ENCODE data around the gene NWD2. TPM values are rescaled to one million over a fixed set of nuclear protein-coding genes. Genes with fewer than 3 reads are reported as not detected.

The NWD2 gene
- total RNA-seq, 1 donor from 2014 or later: not detected

DNA sequence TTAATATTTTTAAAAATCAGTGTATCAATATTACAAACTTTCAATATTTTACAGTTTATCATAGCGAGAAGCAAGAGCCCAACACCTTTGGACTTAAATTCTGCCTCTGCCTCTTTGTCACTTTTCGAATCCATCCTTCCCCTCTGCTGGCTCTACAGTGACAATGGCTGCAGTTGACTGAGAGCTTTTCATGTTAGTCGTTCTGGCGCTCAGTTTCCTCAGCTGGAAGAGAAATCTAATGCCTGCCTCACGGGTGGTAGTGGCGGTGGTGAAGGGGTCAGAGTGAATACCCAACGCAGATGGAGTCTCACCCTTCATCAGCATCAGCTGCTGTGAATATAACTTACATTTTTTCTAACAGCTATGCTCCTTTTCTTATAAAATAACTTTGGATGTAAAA lies 144.8 kb downstream of the NWD2 start:
- TF ChIP-seq, protein P1, sequence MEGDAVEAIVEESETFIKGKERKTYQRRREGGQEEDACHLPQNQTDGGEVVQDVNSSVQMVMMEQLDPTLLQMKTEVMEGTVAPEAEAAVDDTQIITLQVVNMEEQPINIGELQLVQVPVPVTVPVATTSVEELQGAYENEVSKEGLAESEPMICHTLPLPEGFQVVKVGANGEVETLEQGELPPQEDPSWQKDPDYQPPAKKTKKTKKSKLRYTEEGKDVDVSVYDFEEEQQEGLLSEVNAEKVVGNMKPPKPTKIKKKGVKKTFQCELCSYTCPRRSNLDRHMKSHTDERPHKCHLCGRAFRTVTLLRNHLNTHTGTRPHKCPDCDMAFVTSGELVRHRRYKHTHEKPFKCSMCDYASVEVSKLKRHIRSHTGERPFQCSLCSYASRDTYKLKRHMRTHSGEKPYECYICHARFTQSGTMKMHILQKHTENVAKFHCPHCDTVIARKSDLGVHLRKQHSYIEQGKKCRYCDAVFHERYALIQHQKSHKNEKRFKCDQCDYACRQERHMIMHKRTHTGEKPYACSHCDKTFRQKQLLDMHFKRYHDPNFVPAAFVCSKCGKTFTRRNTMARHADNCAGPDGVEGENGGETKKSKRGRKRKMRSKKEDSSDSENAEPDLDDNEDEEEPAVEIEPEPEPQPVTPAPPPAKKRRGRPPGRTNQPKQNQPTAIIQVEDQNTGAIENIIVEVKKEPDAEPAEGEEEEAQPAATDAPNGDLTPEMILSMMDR (conservative IDR thresholded peaks at IDR 0.05; ENCODE audit: low read depth, low read length): no peak
- no peak for DNase-seq (ENCODE audit: low read depth)

DNA sequence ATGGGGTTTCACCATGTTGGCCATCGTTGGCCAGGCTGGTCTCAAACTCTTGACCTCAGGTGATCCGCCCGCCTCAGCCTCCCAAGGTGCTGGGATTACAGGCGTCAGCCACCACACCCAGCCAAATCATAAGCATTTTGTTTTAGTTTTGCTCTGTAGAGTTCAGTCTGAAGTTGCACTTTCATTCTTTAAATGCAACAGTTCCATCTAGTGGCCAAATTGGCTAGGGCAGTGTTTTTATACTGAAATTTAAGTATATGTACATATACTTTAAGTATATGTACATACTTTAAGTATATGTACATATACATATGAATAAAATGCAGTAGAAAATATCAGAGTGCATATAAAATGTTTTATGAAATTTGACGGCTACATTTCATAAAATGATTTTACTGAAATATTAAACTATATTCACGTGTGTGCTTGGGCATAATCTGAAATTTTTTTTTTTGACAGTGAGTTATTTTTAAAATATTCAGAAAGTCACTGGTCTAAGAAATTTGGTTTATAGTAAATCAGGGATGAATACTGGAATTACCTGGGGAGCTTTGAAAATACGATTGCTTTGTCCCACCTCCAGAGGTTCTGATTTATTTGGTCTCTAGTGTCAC lies 145.5 kb downstream of the NWD2 start:
- TF ChIP-seq, protein P1 (conservative IDR thresholded peaks at IDR 0.05; ENCODE audit: low read depth, low read length): peak; percentile 80
- no peak overlapping the region for H3K4me3 ChIP-seq (ENCODE audit: low read depth, low read length)
- no peak for DNase-seq (ENCODE audit: low read depth)

More for the DNA sequence above, 144.8 kb downstream of the NWD2 start:
- no peak overlapping the region for H3K4me3 ChIP-seq (ENCODE audit: low read depth, low read length)

DNA sequence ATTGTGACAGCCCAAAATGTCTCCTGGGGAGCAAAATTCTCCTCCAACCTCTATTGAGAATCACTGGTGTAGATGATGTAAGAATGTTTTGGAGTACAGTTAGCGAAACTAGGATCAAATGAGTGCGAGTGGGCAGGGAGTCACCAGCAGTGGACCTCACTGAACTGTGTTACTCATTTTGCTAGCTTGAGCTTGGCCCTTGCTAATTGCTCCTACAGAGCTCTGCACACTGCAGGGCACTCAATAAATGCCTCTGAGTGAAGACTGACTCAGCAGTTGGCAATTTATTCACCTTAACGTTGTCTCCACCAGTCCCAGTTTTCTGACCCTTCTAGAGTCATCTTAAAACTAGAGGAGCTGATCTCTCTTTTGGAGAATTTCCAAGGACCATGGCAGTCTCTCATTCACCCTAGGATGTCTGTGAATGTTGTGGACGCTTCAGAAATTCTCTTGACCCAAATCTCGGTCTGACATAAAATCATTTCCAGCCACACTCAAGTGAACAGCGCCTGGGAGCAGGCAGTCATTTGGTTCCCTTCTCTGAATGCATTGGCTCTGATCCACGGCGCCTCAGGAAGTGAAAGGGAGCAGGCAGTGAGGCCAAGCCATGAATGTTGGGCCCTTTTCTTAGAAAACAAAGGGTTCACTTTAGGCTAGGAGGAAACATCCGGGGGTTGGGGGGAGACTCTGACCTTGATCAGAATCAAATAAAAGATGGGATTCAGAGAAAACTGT lies 148.1 kb downstream of the NWD2 start:
- H3K4me3 ChIP-seq (ENCODE audit: low read depth, low read length): no peak overlapping the region
- peak; percentile 56 for DNase-seq (ENCODE audit: low read depth)
- TF ChIP-seq, protein P1 (conservative IDR thresholded peaks at IDR 0.05; ENCODE audit: low read depth, low read length): no peak

DNA sequence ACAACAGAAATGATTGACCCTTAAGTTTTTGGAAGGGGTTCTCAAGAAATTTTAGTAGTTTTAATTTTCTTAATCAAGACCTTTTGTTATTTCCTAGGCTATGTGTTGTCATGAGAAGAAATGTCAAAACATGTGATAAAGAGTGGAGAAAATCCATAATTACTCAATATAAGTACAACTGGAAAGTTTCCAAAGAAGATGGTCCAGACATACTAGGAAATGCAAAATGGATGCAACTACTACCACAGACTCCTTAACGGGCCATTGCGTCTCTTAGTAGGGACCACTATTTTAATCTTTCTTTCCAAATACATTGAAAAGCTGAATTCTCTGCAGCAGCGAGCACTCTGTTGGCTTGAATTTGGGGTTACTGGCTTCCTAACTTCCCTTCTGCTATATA lies 148.8 kb downstream of the NWD2 start:
- H3K4me3 ChIP-seq (ENCODE audit: low read depth, low read length): no peak overlapping the region
- TF ChIP-seq, protein P1 (conservative IDR thresholded peaks at IDR 0.05; ENCODE audit: low read depth, low read length): no peak
- no peak for DNase-seq (ENCODE audit: low read depth)

DNA sequence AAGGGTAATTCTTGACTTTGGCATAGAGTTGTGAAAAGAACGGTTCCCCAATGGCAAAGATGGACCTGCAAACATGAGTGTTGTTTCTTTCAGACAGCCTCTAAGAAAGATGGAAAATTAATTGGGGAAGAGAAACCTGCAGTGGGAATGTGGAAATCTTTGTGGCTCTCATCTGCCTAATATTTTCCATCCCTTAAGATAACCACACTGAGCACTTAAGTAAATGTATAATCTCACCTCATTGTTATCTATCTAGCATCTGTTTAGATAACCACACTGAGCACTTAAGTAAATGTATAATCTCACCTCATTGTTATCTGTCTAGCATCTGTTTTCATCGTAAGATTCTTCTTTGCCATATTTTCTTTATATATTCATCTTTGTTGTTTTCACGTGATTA lies 149.3 kb downstream of the NWD2 start:
- TF ChIP-seq, protein P1 (conservative IDR thresholded peaks at IDR 0.05; ENCODE audit: low read depth, low read length): no peak

DNA sequence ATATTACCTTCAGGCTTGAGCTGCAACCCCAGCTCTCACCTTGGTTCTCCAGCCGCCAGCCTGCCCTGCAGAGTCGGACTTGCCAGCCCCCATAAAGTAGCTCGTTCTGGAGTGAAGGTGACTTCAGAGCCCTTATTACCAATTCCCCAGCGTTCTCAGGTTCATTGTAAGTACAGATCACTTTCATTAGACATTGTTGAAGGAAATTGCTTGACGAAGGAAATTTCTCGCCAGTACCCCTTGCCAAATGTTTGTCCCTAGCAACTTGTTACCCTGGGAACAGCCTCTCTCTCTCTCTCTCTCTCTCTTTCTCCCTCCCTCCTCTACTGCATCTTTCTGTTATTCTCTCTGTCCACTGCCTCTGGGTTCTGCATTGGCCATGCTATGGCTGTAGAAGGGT lies 153.0 kb downstream of the NWD2 start:
- DNase-seq (ENCODE audit: low read depth): no peak
- TF ChIP-seq, protein P1 (conservative IDR thresholded peaks at IDR 0.05; ENCODE audit: low read depth, low read length): no peak
- no peak overlapping the region for H3K4me3 ChIP-seq (ENCODE audit: low read depth, low read length)

More for the DNA sequence above, 149.3 kb downstream of the NWD2 start:
- DNase-seq (ENCODE audit: low read depth): no peak
- H3K4me3 ChIP-seq (ENCODE audit: low read depth, low read length): no peak overlapping the region

Data from epithelial cell of proximal tubule (primary cell).